GM20431 (cell line): ENCODE results near the gene CTTNBP2.

Source experiments
- in situ Hi-C: fragments of 300-500 bp; cut with MseI, MboI; formaldehyde crosslinking; loops from one replicate; pipeline ENCODE4 v1.15.0; 2020; ENCODE audit warnings: low sequenced_read_pairs; ENCODE audit not compliant: unreplicated experiment

The CTTNBP2 gene

GRCh38 chr7:117873310-117874190, at the start of gene CTTNBP2:
Gene CTTNBP2 (minus strand): TSS chr7:117873441. CDS start chr7:117873415, 26 bp downstream.
- in situ Hi-C loops, result no loop called here

- in situ Hi-C loops, result no loop called here
These were observed 43.1 kb upstream of the CTTNBP2 start for GRCh38 chr7:117916309-117916708.

- in situ Hi-C loops, result no loop called here
These were observed 39.2 kb upstream of the CTTNBP2 start for GRCh38 chr7:117912421-117912820.

GRCh38 chr7:117908031-117908795, 35.0 kb upstream of the CTTNBP2 start:
- in situ Hi-C loops, result no loop called here

- in situ Hi-C loops, result no loop called here
These were observed 33.9 kb upstream of the CTTNBP2 start for GRCh38 chr7:117907049-117907640.

- in situ Hi-C loops, result no loop called here
These were observed 29.2 kb upstream of the CTTNBP2 start for GRCh38 chr7:117902314-117902889.

- in situ Hi-C loops, result no loop called here
These were observed 28.0 kb upstream of the CTTNBP2 start for GRCh38 chr7:117901089-117901797.

GRCh38 chr7:117896339-117896738, 23.1 kb upstream of the CTTNBP2 start:
- in situ Hi-C loops, result no loop called here

- in situ Hi-C loops, result no loop called here
These were observed 22.0 kb upstream of the CTTNBP2 start for GRCh38 chr7:117895276-117895675.

GRCh38 chr7:117894037-117894436, 20.8 kb upstream of the CTTNBP2 start:
- in situ Hi-C loops, result no loop called here

- in situ Hi-C loops, result no loop called here
These were observed 19.6 kb upstream of the CTTNBP2 start for GRCh38 chr7:117892821-117893220.

- in situ Hi-C loops, result no loop called here
These were observed 16.4 kb upstream of the CTTNBP2 start for GRCh38 chr7:117889611-117890010.

GRCh38 chr7:117888627-117889026, 15.4 kb upstream of the CTTNBP2 start:
- in situ Hi-C loops, result no loop called here

GRCh38 chr7:117882594-117882993, 9.4 kb upstream of the CTTNBP2 start:
- in situ Hi-C loops, result no loop called here

- in situ Hi-C loops, result no loop called here
These were observed 3.5 kb upstream of the CTTNBP2 start for GRCh38 chr7:117876761-117877160.

- in situ Hi-C loops, result no loop called here
These were observed 2.3 kb upstream of the CTTNBP2 start for GRCh38 chr7:117875566-117875965.

GRCh38 chr7:117874191-117874700, 1.0 kb upstream of the CTTNBP2 start:
- in situ Hi-C loops, result no loop called here

GRCh38 chr7:117872561-117873309, 506 bp downstream of the CTTNBP2 start:
- in situ Hi-C loops, result no loop called here
